Suppressor macrophage (primary cell): ENCODE results near the gene COL6A2.

Experiments
- DNase-seq, 4 experiments: peaks; one replicate each; pipeline ENCODE4 v3.0.0-alpha.2; 2020 to 2022

Gene COL6A2

DNA sequence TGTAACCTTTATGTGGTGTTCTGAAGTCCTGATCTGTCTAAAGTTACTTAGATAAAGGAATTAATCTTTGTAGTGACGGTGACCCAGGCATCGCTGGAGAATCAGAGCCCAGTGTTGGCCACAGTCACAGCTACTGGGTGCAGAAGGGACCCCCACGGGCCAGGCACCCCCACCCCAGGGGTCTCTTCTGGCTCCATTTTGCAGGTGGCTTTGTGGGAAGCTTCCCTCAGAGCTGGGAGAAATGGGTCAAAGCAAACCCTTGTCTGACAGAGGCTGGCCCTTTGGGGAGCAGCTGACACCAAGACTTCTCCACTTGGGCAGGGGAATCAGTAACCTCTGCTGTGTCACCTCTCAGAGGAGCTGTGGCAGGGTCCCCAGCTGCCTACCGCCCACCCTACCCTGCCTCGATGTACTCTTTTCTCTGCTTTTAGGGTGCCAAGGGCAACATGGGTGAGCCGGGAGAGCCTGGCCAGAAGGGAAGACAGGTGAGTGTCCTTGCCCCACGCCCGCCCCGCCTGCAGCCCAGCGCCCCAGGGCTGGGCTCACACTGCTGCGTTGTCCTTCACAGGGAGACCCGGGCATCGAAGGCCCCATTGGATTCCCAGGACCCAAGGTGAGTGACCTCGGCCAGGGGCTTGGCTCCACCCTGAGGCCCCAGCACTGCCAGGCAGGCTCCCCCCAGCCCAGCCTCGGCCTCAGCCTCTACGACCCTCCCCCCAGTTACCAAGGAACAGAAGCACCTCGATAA lies 17.7 kb downstream of the COL6A2 start:
- no peak for DNase-seq

DNA sequence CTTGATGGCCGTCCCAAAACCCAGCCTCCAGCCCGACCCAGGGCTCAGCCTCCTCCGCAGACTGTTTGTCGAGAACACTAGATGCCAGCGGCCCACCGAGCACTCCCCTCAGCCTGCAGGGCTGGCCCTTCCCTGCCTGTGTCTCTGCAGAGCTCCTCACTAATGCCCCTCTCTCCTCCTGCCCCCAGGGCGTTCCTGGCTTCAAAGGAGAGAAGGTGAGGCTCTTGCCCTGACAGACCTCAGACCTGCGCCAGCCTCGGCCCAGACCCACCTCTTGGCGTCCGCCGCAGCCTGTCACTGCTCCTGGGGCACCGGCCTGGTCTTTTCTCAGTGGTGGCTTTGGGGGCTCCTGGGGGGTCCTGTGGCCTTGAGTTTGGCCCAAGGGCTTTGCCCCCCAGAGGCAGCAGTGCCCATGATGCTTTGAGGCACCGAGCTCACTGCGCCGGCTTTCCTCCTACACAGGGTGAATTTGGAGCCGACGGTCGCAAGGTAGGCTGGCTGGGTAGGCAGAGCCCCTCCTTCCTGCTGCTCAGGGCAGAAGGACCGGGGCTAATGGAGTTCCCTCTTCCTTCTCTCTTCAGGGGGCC lies 18.4 kb downstream of the COL6A2 start:
- DNase-seq = no peak

DNA sequence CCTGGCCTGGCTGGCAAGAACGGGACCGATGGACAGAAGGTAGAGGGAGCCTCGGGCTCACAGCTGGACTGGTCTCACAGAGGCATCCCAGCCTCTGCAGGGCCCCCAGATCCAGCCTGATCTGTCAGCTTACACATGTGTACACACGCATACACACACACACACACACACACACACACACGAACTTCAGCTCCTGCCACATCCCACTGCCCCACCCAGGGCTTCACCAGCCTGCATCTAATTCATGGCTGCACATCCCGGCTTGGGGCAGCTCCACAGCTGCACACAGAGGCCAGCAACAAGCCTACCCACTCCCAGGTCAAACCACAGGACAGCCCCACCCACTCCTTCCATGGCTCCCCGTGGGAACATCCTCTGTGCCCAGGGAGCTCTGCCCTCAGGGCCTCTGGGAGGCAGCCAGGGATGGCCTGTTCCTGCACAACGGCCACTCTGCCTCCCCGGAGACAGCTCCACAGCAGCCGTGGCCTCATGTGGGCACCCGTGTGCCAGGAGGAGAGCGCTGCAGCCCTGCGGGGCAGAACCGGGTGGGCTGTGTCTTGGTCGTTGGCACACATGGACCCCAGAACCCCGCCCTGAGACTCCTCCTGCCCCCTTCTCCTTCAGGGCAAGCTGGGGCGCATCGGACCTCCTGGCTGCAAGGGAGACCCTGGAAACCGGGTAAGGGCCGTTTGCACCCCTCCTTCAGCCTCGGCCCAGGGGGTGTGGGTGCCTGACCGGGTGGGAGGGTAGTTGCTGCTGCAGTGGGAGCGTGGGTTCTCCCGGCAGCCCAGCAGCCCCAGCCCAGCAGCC lies 19.1 kb downstream of the COL6A2 start:
- DNase-seq = no peak

DNA sequence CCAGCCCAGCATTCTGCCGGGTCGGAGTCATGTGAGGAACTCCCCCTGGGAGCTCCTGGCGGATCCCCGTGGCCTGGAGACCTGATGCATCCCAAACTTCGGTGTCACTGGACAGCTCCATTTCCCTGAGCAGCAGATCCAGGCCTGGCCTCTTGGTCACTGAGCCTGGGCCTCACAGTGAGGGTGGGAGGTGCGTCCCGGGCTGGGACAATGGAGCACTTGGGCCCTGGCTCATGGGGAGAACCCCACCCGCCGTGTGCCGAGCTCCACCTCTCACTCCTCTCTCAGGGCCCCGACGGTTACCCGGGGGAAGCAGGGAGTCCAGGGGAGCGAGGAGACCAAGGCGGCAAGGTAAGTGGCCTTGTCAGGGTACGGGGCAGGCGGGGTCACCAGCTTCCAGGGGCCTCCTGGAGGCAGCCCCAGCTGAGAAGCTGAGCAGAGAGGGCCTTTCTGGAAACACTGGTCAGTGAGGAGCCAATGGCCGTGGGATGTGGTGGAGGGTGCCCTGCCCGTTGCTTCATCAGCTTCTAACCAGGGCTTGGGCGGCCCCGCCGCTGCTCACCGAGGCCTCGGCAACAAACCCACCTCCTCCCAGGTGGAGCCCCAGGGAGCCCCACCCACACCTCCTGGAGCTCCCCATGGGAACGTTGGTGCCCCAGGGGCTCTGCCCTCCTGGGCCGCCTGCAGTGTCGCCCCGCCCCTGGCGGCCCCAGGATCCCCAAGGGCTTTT lies 19.8 kb downstream of the COL6A2 start:
- DNase-seq = no peak

DNA sequence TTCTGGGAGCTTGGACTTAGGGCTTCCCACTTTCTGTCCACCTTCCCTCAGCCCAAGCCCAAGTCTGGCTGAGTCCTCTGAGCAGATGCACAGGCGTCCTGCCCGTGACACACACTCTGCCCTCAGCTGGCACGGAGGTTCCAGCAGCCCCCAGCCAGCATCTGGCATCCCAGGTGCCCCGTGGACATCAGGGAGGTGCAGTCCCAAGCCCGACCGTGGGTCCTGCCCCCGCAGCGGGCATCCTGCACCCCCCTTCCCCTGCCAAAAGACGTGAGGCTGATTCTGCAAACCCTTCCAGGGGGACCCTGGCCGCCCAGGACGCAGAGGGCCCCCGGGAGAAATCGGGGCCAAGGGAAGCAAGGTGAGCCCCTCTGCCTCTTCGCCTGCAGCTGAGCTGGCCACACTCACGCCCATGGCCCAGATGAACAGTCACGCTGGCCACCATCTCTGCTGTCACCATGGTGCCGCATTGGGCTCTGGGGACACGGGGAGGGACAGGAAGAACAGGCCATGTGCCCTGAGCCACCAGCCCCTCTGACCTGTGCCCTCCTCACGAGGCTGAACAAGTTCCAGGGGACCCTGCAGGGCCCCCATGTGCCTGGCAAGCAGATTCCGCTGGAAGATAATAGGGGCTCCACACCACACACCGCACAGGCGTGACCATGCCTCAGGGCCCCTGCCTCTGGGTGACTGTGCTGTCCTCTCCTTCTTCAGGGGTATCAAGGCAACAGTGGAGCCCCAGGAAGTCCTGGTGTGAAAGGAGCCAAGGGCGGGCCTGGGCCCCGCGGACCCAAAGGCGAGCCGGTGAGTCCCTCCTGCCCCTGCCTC lies 20.6 kb downstream of the COL6A2 start:
- DNase-seq = no peak

DNA sequence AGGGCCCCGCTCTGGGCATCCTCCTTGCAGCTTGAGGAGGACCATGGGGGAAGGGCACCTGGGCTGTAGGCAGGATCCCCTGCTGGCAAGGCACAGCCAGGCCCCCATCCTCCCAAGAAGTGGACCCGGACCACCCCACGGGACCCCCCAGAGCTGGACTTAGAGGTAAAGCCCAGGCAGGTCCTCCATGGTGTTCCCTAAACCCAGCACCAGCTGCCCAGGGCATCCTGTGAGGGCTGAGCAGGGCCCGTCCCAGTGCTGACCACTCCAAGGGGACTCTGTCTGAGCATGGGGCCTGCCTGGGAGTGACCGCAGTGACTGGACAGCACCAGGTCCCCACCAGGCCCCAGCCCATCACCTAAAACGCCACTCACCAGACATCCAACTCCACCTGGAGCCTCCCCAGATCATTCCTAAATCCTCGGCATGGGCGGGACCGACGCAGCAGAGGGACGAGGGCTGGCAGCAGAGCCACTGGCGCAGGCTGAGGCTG lies 21.3 kb downstream of the COL6A2 start:
- no peak for DNase-seq

DNA sequence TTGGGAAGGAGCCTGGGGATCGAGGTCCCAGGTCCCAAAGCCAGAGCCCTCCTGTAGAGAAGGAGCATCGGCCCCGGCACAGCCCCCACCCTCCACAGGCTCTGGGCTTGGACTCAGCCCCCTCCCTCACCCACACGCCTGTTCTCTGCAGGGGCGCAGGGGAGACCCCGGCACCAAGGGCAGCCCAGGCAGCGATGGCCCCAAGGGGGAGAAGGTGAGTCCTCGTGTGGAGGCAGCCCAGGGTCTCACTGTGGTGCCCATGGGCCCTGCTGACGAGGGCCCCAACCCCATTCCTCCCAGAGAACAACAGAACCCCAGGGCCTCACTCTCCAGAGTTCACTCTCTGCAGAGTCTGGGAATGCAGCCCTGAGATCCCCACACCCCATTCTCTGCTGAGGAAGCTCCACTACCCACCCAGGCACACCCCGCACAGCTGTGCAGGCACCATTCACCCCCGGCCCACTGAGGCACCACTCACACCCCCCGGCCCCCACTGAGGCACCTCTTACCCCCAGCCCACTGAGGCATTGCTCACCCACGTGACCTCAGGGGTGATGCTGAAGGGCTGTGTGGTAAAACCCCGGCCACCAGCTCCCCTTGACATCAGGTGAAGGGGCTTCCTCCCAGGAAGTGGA lies 21.8 kb downstream of the COL6A2 start:
- no peak for DNase-seq

DNA sequence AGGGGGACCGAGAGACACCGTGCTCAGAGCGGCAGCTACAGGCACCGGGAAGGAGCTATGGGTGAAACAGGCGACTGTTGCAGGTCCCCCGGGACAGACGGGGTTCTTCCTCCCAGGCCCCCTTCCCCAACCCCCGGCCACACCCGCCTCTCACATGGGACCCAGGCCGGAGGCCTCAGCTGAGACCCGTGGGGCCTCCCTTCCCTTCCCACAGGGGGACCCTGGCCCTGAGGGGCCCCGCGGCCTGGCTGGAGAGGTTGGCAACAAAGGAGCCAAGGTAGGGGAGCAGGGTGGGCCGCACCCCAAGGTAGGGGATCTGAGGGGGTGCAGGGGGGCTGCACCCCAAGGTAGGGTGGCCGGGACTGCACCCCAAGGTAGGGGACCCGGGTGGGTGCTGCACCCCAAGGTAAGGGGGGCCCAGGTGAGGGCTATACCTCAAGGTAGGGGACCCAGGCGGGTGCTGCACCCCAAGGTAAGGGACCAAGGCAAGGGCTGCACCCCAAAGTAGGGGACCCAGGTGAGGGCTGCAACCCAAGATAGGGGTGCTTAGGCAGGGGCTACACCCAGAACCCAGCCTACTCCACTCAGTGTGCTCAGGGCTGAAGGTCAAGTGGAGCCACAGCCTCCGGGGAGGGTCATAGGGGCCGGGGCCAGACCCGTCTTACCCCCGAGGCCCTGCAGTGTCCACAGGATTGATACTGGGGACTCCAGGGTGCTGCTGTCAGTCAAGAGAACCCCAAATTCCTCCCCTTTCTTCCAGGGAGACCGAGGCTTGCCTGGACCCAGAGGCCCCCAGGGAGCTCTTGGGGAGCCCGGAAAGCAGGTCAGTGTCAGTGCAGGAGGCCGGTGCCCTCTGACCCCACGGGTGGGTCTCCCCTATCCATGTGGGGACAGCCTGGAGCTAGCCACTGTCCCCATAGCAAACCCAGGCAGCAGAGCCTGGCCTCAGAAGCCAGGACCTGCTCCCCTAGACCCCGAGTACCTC lies 22.7 kb downstream of the COL6A2 start:
- no peak for DNase-seq

DNA sequence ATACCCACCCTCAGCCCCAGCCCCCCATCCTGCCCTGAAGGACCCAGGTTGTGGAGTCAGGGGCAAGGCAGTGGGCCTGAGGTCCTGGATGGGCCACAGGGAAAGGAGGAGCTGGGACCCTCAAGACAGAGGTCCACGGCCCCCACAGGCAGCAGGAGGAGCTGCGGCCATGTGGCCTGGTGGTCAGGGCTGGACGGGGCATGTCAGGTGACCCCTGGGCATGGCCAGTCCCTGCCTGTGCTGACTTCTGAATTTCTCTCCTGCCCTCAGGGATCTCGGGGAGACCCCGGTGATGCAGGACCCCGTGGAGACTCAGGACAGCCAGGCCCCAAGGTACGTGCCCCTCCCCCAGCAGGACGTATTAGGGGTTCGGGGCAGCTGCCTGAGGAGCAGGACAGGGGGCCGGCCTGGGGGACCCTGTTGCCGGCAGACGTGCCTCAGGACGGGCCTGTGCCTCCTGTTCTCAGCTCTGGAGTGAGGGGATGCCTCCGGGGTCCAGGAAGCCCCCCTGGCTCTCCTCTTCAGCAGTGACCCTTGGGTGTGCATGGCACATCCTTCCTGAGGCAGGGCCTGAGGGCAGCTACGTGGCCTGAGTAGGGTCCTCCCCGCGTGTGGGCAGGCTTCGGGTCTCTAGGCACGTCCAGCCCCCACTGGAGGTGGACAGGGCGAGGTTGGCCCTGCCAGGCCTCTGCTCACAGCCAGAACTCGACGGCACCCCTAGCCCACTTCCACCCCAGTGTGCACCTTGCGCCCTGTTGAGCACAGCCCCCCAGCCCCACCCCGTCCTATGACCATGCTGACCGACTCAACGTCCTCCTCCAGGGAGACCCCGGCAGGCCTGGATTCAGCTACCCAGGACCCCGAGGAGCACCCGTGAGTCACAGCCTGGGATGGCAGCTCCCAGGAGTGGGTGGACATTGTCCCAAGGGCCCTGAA lies 23.6 kb downstream of the COL6A2 start:
- no peak for DNase-seq

DNA sequence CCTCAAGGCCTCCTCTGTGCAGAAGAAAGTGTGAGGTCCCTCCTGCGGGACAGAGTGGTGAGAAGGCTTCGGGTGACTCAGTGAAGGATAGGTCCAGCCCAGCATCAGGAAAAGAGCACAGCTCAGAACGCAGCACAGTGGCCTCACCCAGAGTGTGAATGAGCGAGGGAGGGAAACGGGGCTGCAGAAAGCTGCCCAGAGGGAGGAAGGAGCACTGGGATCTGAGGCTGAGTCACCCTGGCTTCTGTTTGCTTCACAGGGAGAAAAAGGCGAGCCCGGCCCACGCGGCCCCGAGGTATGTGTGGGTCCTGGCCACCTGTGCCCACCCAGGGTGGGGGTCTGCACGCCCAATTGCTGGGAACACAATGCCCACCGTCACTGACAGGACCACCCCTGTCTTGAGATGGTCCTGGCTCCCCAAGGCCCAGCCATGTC lies 24.3 kb downstream of the COL6A2 start:
- no peak for DNase-seq

DNA sequence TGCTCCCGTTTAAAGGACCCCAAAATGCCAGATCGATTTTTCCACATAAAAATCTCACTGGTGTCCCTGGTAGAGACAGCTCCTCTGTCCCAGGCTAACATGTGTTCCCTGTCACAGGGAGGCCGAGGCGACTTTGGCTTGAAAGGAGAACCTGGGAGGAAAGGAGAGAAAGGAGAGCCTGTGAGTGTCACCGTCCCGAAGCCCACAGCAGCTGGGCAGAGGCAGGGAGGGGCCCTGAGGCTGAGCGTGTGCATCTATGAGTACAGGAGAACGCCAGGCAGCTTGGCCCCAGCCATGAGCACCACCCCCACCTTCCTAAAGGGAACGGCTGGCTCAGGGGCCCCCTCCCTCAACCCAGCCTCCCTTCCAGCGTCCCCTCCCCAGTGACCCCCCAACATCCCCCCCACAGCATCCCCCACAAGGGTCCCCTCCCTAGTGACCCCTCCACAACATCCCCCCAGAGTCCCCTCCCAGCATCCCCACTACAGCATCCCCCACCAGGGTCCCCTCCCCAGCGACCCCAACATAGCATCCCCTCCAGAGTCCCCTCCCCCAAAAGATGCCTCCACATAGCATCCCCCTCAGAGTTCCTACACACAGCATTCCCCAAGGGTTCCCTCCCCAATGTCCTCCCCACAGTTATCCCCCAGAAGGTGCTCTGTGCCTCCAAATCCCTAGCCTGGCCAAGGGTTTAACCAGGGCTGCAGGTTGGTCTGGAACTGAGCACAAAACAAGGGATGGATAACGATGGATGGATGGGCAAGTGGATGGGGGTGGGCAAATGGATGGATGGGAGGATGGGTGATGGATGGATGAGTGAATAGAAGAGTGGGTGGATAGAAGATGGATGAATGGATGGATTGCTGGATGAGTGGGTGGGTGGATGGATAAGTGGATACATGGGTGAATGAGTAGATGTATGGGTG lies 25.1 kb downstream of the COL6A2 start:
- DNase-seq = no peak

DNA sequence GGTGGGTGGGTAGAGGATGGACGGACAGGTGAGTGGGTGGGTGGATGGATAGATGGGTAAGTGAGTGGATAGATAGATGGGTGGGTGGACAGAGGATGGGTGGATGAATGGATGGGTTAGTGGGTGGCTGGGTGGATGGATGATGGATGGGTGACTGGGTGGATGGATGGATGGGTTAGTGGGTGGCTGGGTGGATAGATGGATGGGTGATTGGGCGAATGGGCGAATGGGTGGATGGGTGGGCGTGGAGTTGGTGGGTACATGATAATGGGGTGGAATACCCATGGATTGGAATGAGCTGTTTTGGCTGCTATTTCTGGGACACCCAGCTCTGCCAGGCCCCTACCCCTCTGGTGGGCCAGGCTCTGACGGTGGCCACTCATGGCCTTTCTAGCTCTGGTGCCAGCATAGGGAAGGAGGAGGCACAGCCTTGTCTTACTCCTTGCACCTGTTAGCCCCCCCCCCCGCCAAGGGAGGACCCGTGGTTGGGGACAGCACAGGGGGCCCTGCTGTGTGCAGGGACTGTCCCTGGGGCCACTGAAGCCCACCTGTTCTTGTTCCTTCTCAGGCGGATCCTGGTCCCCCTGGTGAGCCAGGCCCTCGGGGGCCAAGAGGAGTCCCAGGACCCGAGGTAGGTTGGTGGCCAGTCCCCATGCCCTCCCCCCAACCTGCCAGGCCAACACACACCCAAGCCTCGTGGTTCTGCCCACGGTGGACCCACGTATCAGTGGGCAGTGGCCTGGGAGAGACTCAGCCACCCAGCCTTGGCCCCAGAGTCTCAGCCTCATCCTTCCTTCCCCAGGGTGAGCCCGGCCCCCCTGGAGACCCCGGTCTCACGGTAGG lies 26.4 kb downstream of the COL6A2 start:
- no peak for DNase-seq

DNA sequence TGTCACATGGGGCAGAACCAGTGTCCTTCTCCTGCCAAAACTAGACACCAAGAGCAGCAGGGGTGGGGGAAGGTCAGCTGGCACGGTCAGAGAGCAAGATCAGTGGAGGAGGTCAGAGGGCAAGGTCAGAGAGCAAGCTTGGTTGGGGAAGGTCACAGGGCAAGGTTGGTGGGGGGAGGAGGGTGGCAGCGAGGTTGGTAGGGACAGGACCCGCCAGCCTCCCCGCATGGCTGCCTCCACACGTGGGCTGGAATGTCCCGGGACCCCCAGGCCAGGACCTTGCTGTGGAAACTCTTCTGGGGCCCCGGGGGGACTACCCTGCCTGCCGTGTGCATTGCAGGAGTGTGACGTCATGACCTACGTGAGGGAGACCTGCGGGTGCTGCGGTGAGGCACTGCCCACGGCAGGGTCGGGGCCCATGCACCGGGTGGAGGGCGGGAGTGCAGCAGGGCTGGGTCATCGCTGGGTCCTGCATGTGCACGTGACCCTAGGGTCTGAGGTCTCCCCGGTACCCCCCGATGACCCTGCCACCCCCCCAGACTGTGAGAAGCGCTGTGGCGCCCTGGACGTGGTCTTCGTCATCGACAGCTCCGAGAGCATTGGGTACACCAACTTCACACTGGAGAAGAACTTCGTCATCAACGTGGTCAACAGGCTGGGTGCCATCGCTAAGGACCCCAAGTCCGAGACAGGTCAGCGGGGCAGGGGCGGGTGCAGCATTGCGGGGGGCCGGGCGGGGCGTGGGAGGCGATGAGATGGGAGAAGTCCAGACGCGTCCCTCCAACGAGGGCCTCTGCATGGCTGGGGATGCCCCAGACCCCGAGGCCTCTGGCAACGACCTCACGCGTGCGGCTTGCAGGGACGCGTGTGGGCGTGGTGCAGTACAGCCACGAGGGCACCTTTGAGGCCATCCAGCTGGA lies 27.3 kb downstream of the COL6A2 start:
- no peak for DNase-seq

DNA sequence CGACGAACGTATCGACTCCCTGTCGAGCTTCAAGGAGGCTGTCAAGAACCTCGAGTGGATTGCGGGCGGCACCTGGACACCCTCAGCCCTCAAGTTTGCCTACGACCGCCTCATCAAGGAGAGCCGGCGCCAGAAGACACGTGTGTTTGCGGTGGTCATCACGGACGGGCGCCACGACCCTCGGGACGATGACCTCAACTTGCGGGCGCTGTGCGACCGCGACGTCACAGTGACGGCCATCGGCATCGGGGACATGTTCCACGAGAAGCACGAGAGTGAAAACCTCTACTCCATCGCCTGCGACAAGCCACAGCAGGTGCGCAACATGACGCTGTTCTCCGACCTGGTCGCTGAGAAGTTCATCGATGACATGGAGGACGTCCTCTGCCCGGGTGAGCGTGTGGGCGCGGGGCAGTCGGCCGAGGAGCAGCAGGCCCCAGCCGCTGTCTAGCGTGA lies 28.0 kb downstream of the COL6A2 start:
- DNase-seq = no peak
